GM21381 (cell line): ENCODE data around the gene AFAP1L1.

Source experiments
- ATAC-seq: cut with Tn5 transposase; IDR thresholded peaks from one replicate; pipeline ENCODE4 v1.9.1; 2021; ENCODE audit warnings: mild to moderate bottlenecking, moderate library complexity; ENCODE audit not compliant: unreplicated experiment

AFAP1L1 gene

GRCh38 chr5:149367972-149368645 lies 96.5 kb downstream of the AFAP1L1 start:
- ATAC-seq: no peak

GRCh38 chr5:149370878-149371277 lies 99.2 kb downstream of the AFAP1L1 start:
- ATAC-seq: no peak

GRCh38 chr5:149371296-149371962 lies 99.8 kb downstream of the AFAP1L1 start:
- ATAC-seq: peak; percentile 83

- no peak for ATAC-seq
Observed at GRCh38 chr5:149372076-149372795, 100.6 kb downstream of the AFAP1L1 start.

- ATAC-seq: no peak
Observed at GRCh38 chr5:149372932-149373331, 101.3 kb downstream of the AFAP1L1 start.

- ATAC-seq: no peak
Observed at GRCh38 chr5:149374303-149374702, 102.6 kb downstream of the AFAP1L1 start.

- ATAC-seq: no peak
Observed at GRCh38 chr5:149374801-149375200, 103.1 kb downstream of the AFAP1L1 start.

- ATAC-seq: no peak
Observed at GRCh38 chr5:149375434-149375833, 103.8 kb downstream of the AFAP1L1 start.

GRCh38 chr5:149376104-149376503 lies 104.4 kb downstream of the AFAP1L1 start:
- no peak for ATAC-seq

- no peak for ATAC-seq
Observed at GRCh38 chr5:149376711-149377447, 105.2 kb downstream of the AFAP1L1 start.

GRCh38 chr5:149378241-149378820 lies 106.7 kb downstream of the AFAP1L1 start:
- no peak for ATAC-seq

GRCh38 chr5:149379177-149379761 lies 107.6 kb downstream of the AFAP1L1 start, which contains the start of gene IL17B:
Gene IL17B, minus strand, starts transcription at chr5:149379292. Its CDS starts 67 bp downstream, at chr5:149379225.
- no peak for ATAC-seq

- no peak for ATAC-seq
Observed at GRCh38 chr5:149379818-149380374, 108.2 kb downstream of the AFAP1L1 start.

GRCh38 chr5:149380466-149381121 lies 108.9 kb downstream of the AFAP1L1 start:
- ATAC-seq: no peak

GRCh38 chr5:149381261-149381985 lies 109.8 kb downstream of the AFAP1L1 start:
- ATAC-seq: peak; percentile 21

- ATAC-seq: peak; percentile 77
Observed at GRCh38 chr5:149381986-149382338, 110.3 kb downstream of the AFAP1L1 start.

GRCh38 chr5:149382517-149383220 lies 111.0 kb downstream of the AFAP1L1 start:
- no peak for ATAC-seq

GRCh38 chr5:149383399-149383798 lies 111.7 kb downstream of the AFAP1L1 start:
- ATAC-seq: no peak
